HepG2 (cell line): Measurements from ENCODE around the gene SHISA7.

Experiments
- ATAD3A ChIP-seq: sonication (generic); formaldehyde crosslinking; IDR thresholded peaks from 2 replicates; pipeline ENCODE4 v1.4.0; 2020; ENCODE audit warnings: missing genetic modification reagents
- CTCF ChIP-seq: sonication (generic); formaldehyde crosslinking; IDR thresholded peaks from 2 replicates; pipeline ENCODE4 v1.5.0; 2020; ENCODE audit warnings: mild to moderate bottlenecking, missing genetic modification reagents, moderate library complexity
- GABPB1 ChIP-seq: IDR thresholded peaks from 2 replicates; pipeline ENCODE4 v1.6.1; 2016; ENCODE audit warnings: mild to moderate bottlenecking, missing genetic modification reagents, moderate library complexity, missing compliant biosample characterization
- RXRA ChIP-seq: sonication (generic); formaldehyde crosslinking; IDR thresholded peaks from 2 replicates; pipeline ENCODE4 v1.5.1; 2020; ENCODE audit warnings: missing genetic modification reagents
- SAFB2 ChIP-seq: sonication (generic); formaldehyde crosslinking; IDR thresholded peaks from 2 replicates; pipeline ENCODE4 v1.5.1; 2020; ENCODE audit warnings: missing genetic modification reagents, low read depth, mild to moderate bottlenecking, borderline replicate concordance
- SUZ12 ChIP-seq: fragments of 150-350 bp; IDR thresholded peaks from 2 replicates; pipeline ENCODE4 v1.6.1; 2014; ENCODE audit warnings: low read depth, low read length
- ZNF510 ChIP-seq: sonication (generic); formaldehyde crosslinking; IDR thresholded peaks from 2 replicates; pipeline ENCODE4 v1.4.0; 2020; ENCODE audit warnings: low read depth, mild to moderate bottlenecking, missing genetic modification reagents
- ZNF512 ChIP-seq: sonication (generic); formaldehyde crosslinking; IDR thresholded peaks from 2 replicates; pipeline ENCODE4 v1.4.0; 2020; ENCODE audit warnings: mild to moderate bottlenecking, missing genetic modification reagents
- ZZZ3 ChIP-seq: sonication (generic); formaldehyde crosslinking; IDR thresholded peaks from 2 replicates; pipeline ENCODE4 v1.4.0; 2020; ENCODE audit warnings: missing genetic modification reagents, mild to moderate bottlenecking, borderline replicate concordance

- TF ChIP-seq ATAD3A (CRISPR knock-in tag) (no peak), CTCF (CRISPR knock-in tag) (no peak), ZZZ3 (no peak), RXRA (CRISPR knock-in tag) (no peak), SUZ12 (no peak), ZNF512 (CRISPR knock-in tag) (no peak), ZNF510 (no peak), GABPB1 (CRISPR knock-in tag) (no peak), SAFB2 (CRISPR knock-in tag) (no peak)
These were observed 6.3 kb downstream of the SHISA7 start for GRCh38 chr19:55436847-55437246.
